ENCODE results near the gene CTTN.

The CTTN gene

GRCh38 chr11:70445091-70445490, 46.8 kb downstream of the CTTN start:
- in situ Hi-C loops (cut with MboI; ENCODE audit: low sequenced_read_pairs), result no loop called here

GRCh38 chr11:70445605-70446004, 47.3 kb downstream of the CTTN start:
- in situ Hi-C loops (cut with MboI; ENCODE audit: low sequenced_read_pairs), result no loop called here

GRCh38 chr11:70448983-70449567, 50.7 kb downstream of the CTTN start:
- in situ Hi-C loops (cut with MboI; ENCODE audit: low sequenced_read_pairs), result no loop called here

- in situ Hi-C loops (cut with MboI; ENCODE audit: low sequenced_read_pairs), result loop anchor here (25.0 kb wide), 1 partner anchor 742 kb away; the partner anchor contains the start of gene FGF19
These were observed 56.0 kb downstream of the CTTN start for GRCh38 chr11:70454197-70454767.

GRCh38 chr11:70454811-70455210, 56.5 kb downstream of the CTTN start:
- in situ Hi-C loops (cut with MboI; ENCODE audit: low sequenced_read_pairs), result loop anchor here (25.0 kb wide), 1 partner anchor 743 kb away; the partner anchor contains the start of gene FGF19

GRCh38 chr11:70455354-70455753, 57.0 kb downstream of the CTTN start:
- in situ Hi-C loops (cut with MboI; ENCODE audit: low sequenced_read_pairs), result loop anchor here (25.0 kb wide), 1 partner anchor 743 kb away; the partner anchor contains the start of gene FGF19

GRCh38 chr11:70456921-70457532, 58.7 kb downstream of the CTTN start:
- in situ Hi-C loops (cut with MboI; ENCODE audit: low sequenced_read_pairs), result loop anchor here (25.0 kb wide), 1 partner anchor 745 kb away; the partner anchor contains the start of gene FGF19

GRCh38 chr11:70458736-70459135, 60.4 kb downstream of the CTTN start:
- in situ Hi-C loops (cut with MboI; ENCODE audit: low sequenced_read_pairs), result loop anchor here (25.0 kb wide), 1 partner anchor 746 kb away; the partner anchor contains the start of gene FGF19

- in situ Hi-C loops (cut with MboI; ENCODE audit: low sequenced_read_pairs), result loop anchor here (25.0 kb wide), 1 partner anchor 748 kb away; the partner anchor contains the start of gene FGF19
These were observed 61.8 kb downstream of the CTTN start for GRCh38 chr11:70460111-70460510.

GRCh38 chr11:70460964-70461363, 62.6 kb downstream of the CTTN start:
- in situ Hi-C loops (cut with MboI; ENCODE audit: low sequenced_read_pairs), result loop anchor here (25.0 kb wide), 1 partner anchor 749 kb away; the partner anchor contains the start of gene FGF19

GRCh38 chr11:70462818-70463477, 64.6 kb downstream of the CTTN start:
- in situ Hi-C loops (cut with MboI; ENCODE audit: low sequenced_read_pairs), result loop anchor here (25.0 kb wide), 1 partner anchor 751 kb away; the partner anchor contains the start of gene FGF19

- in situ Hi-C loops (cut with MboI; ENCODE audit: low sequenced_read_pairs), result loop anchor here (25.0 kb wide), 1 partner anchor 751 kb away; the partner anchor contains the start of gene FGF19
These were observed 65.3 kb downstream of the CTTN start for GRCh38 chr11:70463478-70464255.

GRCh38 chr11:70464509-70465361, 66.4 kb downstream of the CTTN start:
- in situ Hi-C loops (cut with MboI; ENCODE audit: low sequenced_read_pairs), result loop anchor here (25.0 kb wide), 1 partner anchor 752 kb away; the partner anchor contains the start of gene FGF19

GRCh38 chr11:70466154-70466553, 67.8 kb downstream of the CTTN start:
- in situ Hi-C loops (cut with MboI; ENCODE audit: low sequenced_read_pairs), result loop anchor here (25.0 kb wide), 1 partner anchor 754 kb away; the partner anchor contains the start of gene FGF19

GRCh38 chr11:70466596-70466995, 68.3 kb downstream of the CTTN start:
- in situ Hi-C loops (cut with MboI; ENCODE audit: low sequenced_read_pairs), result loop anchor here (25.0 kb wide), 1 partner anchor 754 kb away; the partner anchor contains the start of gene FGF19

GRCh38 chr11:70467201-70468085, 69.1 kb downstream of the CTTN start:
- in situ Hi-C loops (cut with MboI; ENCODE audit: low sequenced_read_pairs), result loop anchor here (25.0 kb wide), 1 partner anchor 755 kb away; the partner anchor contains the start of gene FGF19

GRCh38 chr11:70468256-70469195, 70.2 kb downstream of the CTTN start:
- in situ Hi-C loops (cut with MboI; ENCODE audit: low sequenced_read_pairs), result loop anchor here (25.0 kb wide), 1 partner anchor 756 kb away; the partner anchor contains the start of gene FGF19

All from HL-60/S4 (cell line).